Measurements from ENCODE around the gene C1orf216.

- TF ChIP-seq POLR2AphosphoS5 (IDR thresholded peaks at IDR 0.05; ENCODE audit: low read depth, low read length) (no peak), POLR2A (IDR thresholded peaks at IDR 0.05; ENCODE audit: low read depth, low read length) (no peak)
Observed at GRCh38 chr1:35683012-35683411, 35.7 kb downstream of the C1orf216 start.
